ENCODE results near the gene PLEKHG2. TPM values are rescaled to one million over a fixed set of nuclear protein-coding genes. Genes with fewer than 3 reads are reported as not detected.
"Not testable (repeated sequence)": the region's sequence is repeated elsewhere in the genome, so short reads cannot be mapped to it uniquely, and the experiment has no call there.

Gene PLEKHG2
- total RNA-seq = 43.9 and 47.3 TPM in 2 replicates

GRCh38 chr19:39412100-39412866, at the start of gene PLEKHG2:
PLEKHG2 (plus strand) TSS chr19:39412669; CDS start chr19:39414087, 1,418 bp downstream.
- peaks cover 17% of the 10 kb centered on the region for H3K36me3 Mint-ChIP-seq (ENCODE audit: low read depth)
- DNase-seq (ENCODE audit: low spot score) = peak; percentile 95
- peak within 1 kb of the TSS; percentile 86 for H3K27ac Mint-ChIP-seq
- peak within 1 kb of the TSS; percentile 96 for H3K4me3 Mint-ChIP-seq
- H3K9me3 Mint-ChIP-seq = no peaks in the 10 kb centered on the region
- peaks cover 46% of the 10 kb centered on the region for H3K4me1 Mint-ChIP-seq (ENCODE audit: low read depth)
- intact Hi-C loops (cut with micrococcal nuclease) = loop anchor here (1.0 to 5.0 kb wide), 12 partner anchors 18 to 1850 kb away; partner anchors contain the start of genes EID2, GMFG, HNRNPUL1 and MED29
- H3K27me3 Mint-ChIP-seq (ENCODE audit: insufficient read depth) = no peaks in the 10 kb centered on the region

DNA sequence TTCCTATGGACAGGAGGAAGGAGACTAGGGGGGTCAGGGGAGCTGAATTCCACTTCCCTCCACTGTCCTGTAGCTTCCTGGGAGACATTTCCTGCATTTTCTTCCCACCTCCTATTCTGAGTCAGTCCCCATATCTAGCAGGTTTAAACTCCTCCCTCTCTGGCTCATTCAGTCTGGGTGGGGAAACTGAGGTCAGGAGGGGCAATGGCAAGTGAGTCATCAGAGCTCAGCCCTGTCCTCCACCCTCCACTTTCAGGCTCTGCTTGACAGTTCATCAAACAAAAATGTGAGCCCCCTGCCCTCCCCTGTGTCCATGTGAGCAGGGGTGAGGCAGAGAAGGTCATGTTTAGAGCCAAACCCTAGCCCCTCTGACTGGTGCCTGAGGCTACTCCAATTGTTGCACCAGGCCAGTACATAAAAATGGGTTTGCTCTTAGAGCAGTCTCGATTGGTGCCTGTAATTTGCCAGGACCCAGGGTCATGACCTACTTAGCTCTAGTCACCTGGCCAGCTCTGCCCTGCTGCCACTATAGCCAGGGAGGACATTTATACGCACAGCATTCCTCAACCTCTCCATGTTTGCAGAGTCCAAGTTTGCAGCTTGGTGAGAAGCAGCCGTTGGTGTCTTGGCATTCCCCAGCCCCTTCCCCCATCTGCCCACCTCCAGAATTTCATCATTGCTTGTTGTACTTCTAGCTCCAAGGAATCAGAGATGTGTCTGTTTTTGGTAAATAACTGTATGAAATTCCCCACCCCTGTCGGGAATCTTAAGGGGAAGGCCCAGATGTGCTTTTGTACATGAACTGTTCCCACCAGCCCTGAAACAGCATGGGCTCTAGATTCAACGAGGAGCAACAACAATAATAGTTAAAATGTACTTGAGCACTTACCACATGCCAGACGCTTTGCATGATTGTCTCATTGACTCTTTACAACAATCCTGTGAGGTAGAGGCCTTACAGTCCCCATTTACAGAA, 49.5 kb upstream of the PLEKHG2 start:
- H3K27ac Mint-ChIP-seq = no peak overlapping the region
- H3K4me3 Mint-ChIP-seq = no peak overlapping the region
- H3K36me3 Mint-ChIP-seq (ENCODE audit: low read depth) = peaks cover 28% of the 10 kb centered on the region
- intact Hi-C loops (cut with micrococcal nuclease) = no loop called here
- DNase-seq (ENCODE audit: low spot score) = no peak
- H3K4me1 Mint-ChIP-seq (ENCODE audit: low read depth) = no peaks in the 10 kb centered on the region
- no peaks in the 10 kb centered on the region for H3K9me3 Mint-ChIP-seq
- H3K27me3 Mint-ChIP-seq (ENCODE audit: insufficient read depth) = no peaks in the 10 kb centered on the region

DNA sequence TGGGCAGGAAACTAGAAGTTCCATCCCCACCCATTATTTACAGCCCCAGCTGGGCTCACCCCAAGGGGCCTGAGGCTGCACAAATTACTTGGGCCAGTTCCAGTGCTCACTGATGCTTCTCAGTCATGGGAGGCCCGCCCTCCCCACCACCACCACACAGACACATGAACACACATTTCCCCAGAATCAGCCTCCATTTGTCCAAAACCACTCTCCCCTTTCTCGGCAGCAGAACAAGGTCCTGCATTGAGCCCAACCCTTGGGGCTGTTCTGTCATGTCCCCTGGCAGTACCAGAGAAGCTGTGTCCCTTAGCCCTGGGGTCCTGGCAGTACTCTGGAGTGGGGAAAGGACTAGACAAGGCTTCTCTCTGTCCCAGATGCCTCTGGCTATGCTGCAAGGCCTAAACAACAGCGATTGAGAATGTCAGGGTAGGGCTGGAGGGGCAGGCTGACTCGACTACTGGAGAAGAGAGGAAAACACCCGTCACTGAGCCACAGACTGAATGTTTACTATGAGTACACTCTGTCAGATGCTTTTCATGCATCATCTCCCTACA, 48.5 kb upstream of the PLEKHG2 start:
- DNase-seq (ENCODE audit: low spot score) = no peak
- Mint-ChIP-seq H3K9me3 (no peaks in the 10 kb centered on the region), H3K4me3 (no peak overlapping the region), H3K36me3 (ENCODE audit: low read depth) (peaks cover 31% of the 10 kb centered on the region), H3K27ac (peak overlapping the region; percentile 1), H3K27me3 (ENCODE audit: insufficient read depth) (no peaks in the 10 kb centered on the region), H3K4me1 (ENCODE audit: low read depth) (peaks cover 5% of the 10 kb centered on the region)
- intact Hi-C loops (cut with micrococcal nuclease) = no loop called here

DNA sequence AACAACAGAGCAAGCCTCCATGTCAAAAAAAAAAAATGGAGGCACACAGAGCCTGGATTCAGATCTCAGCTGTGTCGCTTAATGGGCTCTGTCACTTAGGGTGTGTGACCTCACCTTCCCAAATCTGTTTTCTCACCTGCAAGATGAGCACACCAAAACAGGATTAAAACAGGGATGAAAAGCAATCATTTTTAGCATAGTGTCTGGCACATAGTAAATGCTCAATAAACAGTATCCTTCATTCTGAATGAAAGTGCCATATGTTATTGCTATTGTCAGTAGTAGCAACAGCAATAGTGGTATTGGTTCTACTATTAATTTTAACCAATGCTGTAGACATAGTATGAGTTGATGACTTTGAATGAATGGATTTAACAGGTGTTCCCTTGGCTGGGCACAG, 46.9 kb upstream of the PLEKHG2 start:
- H3K4me3 Mint-ChIP-seq = no peak overlapping the region
- intact Hi-C loops (cut with micrococcal nuclease) = no loop called here
- no peak for DNase-seq (ENCODE audit: low spot score)
- H3K27me3 Mint-ChIP-seq (ENCODE audit: insufficient read depth) = no peaks in the 10 kb centered on the region
- peaks cover 31% of the 10 kb centered on the region for H3K36me3 Mint-ChIP-seq (ENCODE audit: low read depth)
- no peaks in the 10 kb centered on the region for H3K9me3 Mint-ChIP-seq
- no peak overlapping the region for H3K27ac Mint-ChIP-seq
- H3K4me1 Mint-ChIP-seq (ENCODE audit: low read depth) = peaks cover 5% of the 10 kb centered on the region

DNA sequence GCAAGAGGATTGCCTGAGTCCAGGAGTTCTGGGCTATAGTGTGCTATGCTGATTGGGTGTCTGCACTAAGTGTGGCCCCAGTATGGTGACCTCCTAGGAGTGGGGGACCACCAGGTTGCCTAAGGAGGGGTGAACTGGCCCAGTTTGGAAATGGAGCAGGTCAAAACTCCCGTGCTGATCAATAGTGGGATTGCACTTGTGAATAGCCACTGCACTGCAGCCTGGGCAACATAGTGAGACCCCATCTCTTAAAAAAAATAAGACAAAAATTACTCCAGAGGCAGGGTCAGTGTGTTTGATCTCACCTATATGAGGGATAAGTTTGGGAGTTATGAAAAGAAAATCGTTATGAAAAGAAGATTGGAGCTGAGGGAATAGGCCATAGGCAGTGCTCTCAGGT, 43.3 kb upstream of the PLEKHG2 start:
- H3K4me1 Mint-ChIP-seq (ENCODE audit: low read depth) = peaks cover 5% of the 10 kb centered on the region
- no peak overlapping the region for H3K27ac Mint-ChIP-seq
- intact Hi-C loops (cut with micrococcal nuclease) = no loop called here
- H3K27me3 Mint-ChIP-seq (ENCODE audit: insufficient read depth) = no peaks in the 10 kb centered on the region
- no peak for DNase-seq (ENCODE audit: low spot score)
- no peak overlapping the region for H3K4me3 Mint-ChIP-seq
- H3K9me3 Mint-ChIP-seq = no peaks in the 10 kb centered on the region
- peaks cover 26% of the 10 kb centered on the region for H3K36me3 Mint-ChIP-seq (ENCODE audit: low read depth)

DNA sequence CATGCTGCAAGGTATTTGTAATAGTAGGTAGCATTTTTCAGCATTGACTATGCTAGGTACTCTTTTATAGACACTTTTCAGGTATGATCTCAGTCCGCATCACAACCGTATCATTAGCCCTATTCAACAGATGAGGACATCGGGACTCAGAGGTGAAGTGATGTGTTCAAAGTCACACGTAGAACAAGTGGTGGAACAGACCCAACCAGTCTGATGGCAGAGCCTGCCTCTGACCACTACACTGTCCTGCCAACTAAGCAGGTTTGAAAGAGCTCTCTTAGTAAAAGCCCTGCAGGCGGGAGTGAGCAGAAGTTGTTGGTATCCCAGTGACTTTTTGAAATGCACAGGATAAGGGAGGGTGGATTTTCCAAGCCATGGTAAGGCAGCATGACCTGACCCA, 41.7 kb upstream of the PLEKHG2 start:
- no peaks in the 10 kb centered on the region for H3K9me3 Mint-ChIP-seq
- no peak overlapping the region for H3K4me3 Mint-ChIP-seq
- H3K27ac Mint-ChIP-seq = no peak overlapping the region
- H3K36me3 Mint-ChIP-seq (ENCODE audit: low read depth) = peaks cover 27% of the 10 kb centered on the region
- intact Hi-C loops (cut with micrococcal nuclease) = no loop called here
- peaks cover 5% of the 10 kb centered on the region for H3K4me1 Mint-ChIP-seq (ENCODE audit: low read depth)
- DNase-seq (ENCODE audit: low spot score) = no peak
- no peaks in the 10 kb centered on the region for H3K27me3 Mint-ChIP-seq (ENCODE audit: insufficient read depth)

GRCh38 chr19:39372047-39372802, 40.2 kb upstream of the PLEKHG2 start:
- Mint-ChIP-seq H3K9me3 (no peaks in the 10 kb centered on the region), H3K27me3 (ENCODE audit: insufficient read depth) (no peaks in the 10 kb centered on the region), H3K4me3 (no peak overlapping the region), H3K4me1 (ENCODE audit: low read depth) (peaks cover 5% of the 10 kb centered on the region), H3K36me3 (ENCODE audit: low read depth) (peaks cover 30% of the 10 kb centered on the region), H3K27ac (peak overlapping the region; percentile 37)
- intact Hi-C loops (cut with micrococcal nuclease) = no loop called here
- no peak for DNase-seq (ENCODE audit: low spot score)

GRCh38 chr19:39372941-39373340, 39.5 kb upstream of the PLEKHG2 start:
- Mint-ChIP-seq H3K27ac (no peak overlapping the region), H3K4me3 (no peak overlapping the region), H3K36me3 (ENCODE audit: low read depth) (peaks cover 32% of the 10 kb centered on the region), H3K4me1 (ENCODE audit: low read depth) (peaks cover 5% of the 10 kb centered on the region), H3K9me3 (no peaks in the 10 kb centered on the region), H3K27me3 (ENCODE audit: insufficient read depth) (no peaks in the 10 kb centered on the region)
- intact Hi-C loops (cut with micrococcal nuclease) = no loop called here
- no peak for DNase-seq (ENCODE audit: low spot score)

DNA sequence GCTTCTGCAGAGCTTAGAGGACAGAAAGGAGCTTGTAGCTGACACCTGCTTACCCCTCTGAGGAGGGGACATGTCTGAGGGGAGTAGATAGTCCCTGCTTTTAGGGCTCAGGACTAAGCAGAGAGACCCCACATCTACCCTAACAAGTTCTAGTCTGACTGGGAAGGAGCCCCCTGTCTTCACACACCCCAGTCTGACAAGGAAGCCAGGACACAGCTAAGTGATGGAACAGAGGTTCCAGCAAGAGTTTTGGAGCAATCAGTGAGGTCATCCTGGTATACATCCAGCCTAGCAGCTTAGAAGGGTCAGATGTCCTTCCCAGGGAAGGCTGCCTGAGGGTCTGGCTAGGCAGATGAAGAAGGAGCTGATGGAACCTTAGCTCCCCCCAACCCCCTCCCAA, 36.5 kb upstream of the PLEKHG2 start:
- no peaks in the 10 kb centered on the region for H3K9me3 Mint-ChIP-seq
- no peak for DNase-seq (ENCODE audit: low spot score)
- intact Hi-C loops (cut with micrococcal nuclease) = no loop called here
- H3K36me3 Mint-ChIP-seq (ENCODE audit: low read depth) = peaks cover 24% of the 10 kb centered on the region
- no peak overlapping the region for H3K4me3 Mint-ChIP-seq
- no peaks in the 10 kb centered on the region for H3K27me3 Mint-ChIP-seq (ENCODE audit: insufficient read depth)
- no peak overlapping the region for H3K27ac Mint-ChIP-seq
- no peaks in the 10 kb centered on the region for H3K4me1 Mint-ChIP-seq (ENCODE audit: low read depth)

DNA sequence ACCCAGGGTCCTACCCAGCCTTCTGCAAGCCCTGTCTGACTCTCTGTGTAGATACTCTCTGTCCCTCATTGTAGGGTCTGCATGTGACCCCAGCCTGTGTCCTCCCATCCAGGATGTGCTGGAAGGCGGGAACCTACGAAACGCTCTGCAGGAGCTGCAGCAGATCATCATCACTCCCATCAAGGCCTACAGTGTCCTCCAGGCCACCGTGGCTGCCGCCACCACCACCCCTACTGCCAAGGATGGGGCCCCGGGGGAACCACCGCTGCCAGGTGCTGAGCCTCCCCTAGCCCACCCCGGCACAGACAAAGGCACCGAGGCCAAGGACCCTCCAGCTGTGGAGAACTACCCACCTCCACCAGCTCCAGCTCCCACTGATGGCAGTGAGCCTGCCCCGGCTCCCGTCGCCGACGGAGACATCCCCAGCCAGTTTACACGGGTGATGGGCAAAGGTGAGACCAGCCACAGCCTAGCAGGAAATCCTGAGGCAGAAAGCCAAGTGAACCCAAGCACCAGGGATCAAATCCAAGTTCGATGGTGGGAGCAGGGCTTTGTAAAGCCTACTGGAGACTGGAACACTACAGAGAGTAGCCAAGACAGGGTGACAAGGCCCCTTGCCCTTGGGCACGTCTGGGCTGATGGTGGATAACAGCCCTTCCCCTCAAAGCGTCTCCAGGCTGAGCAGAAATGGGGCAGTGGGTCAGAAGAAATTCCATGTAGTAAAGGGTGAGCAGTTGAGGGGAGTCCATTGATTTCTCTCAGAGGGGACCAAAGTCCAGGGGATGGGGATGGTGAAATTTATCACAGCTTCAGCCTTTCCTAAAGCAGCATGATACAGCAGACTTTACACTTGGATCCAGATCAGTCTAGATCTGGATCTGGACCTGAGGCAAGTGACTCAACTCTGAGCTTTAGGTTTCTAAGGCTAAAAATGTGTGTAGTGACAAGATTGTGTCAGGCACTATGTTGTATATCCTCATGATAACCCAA, 34.8 kb upstream of the PLEKHG2 start:
- no peaks in the 10 kb centered on the region for H3K9me3 Mint-ChIP-seq
- H3K36me3 Mint-ChIP-seq (ENCODE audit: low read depth) = peaks cover 27% of the 10 kb centered on the region
- no peaks in the 10 kb centered on the region for H3K27me3 Mint-ChIP-seq (ENCODE audit: insufficient read depth)
- no peak overlapping the region for H3K27ac Mint-ChIP-seq
- intact Hi-C loops (cut with micrococcal nuclease) = no loop called here
- no peak overlapping the region for H3K4me3 Mint-ChIP-seq
- no peaks in the 10 kb centered on the region for H3K4me1 Mint-ChIP-seq (ENCODE audit: low read depth)
- DNase-seq (ENCODE audit: low spot score) = no peak

DNA sequence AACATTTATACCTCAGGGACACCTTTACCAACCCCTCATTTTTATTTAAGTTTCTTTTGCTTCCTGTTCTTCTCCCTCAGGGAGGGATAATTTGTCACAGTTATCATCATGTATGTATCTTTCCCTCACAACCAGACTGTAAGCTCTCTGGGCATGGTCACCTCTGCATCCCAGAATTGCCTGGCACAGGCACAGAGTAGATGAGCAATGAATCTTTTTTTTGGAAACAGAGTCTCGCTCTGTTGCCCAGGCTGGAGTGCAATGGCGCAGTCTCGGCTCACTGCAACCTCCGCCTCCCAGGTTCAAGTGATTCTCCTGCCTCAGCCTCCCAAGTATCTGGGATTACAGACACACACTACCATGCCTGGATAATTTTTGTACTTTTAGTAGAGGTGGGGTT, 33.1 kb upstream of the PLEKHG2 start:
- Mint-ChIP-seq H3K36me3 (ENCODE audit: low read depth) (peaks cover 32% of the 10 kb centered on the region), H3K27ac (peak overlapping the region; percentile 36)
- H3K9me3 Mint-ChIP-seq; DNase-seq (ENCODE audit: low spot score); intact Hi-C loops (cut with micrococcal nuclease); H3K4me3 Mint-ChIP-seq; H3K4me1 Mint-ChIP-seq (ENCODE audit: low read depth); H3K27me3 Mint-ChIP-seq (ENCODE audit: insufficient read depth): not testable (repeated sequence)

Data from activated T-helper 1 cell treated with anti-CD3 and anti-CD28 coated beads, Interleukin-12 subunit alpha, Interleukin-12 subunit beta, Interleukin-2, Interleukin-4 antibody, amounts not matched to agents 30 ng/mL and 10 ng/mL and 1 ng/mL, durations not matched to agents 14 hours and 24 hours and 36 hours (primary cell).